Psoas muscle (tissue), 8 donors: ENCODE data around the gene SLC35A3. TPM values are rescaled to one million over a fixed set of nuclear protein-coding genes. Genes with fewer than 3 reads are reported as not detected.

Experiments used
- ATAC-seq, 4 donors: fragments of 200-7000 bp; cut with Tn5 transposase; one replicate each; pipeline ENCODE4 v1.9.1; 2020; ENCODE audit warnings: moderate library complexity in 3 of 4, mild to moderate bottlenecking in 2 of 4
- DNase-seq, 2 donors: peaks; one replicate each; pipeline ENCODE4 v3.0.0-alpha.2; 2020
- H3K27ac ChIP-seq: fragments of 200-600 bp; one replicate; pipeline ENCODE4 v1.8.0; 2022
- H3K27me3 ChIP-seq, 3 donors: fragments of 200-600 bp in 1 of 3; one replicate each; pipeline versions ENCODE4 v1.6.1 to v1.8.0; 2013 to 2022; ENCODE audit warnings: low read length in 2 of 3, mild to moderate bottlenecking in 2 of 3, moderate library complexity in 1 of 3; ENCODE audit not compliant: insufficient read depth in 3 of 3
- H3K36me3 ChIP-seq, 2 donors: fragments of 200-600 bp in 1 of 2; one replicate each; pipeline versions ENCODE4 v1.6.1 to v1.8.0; 2013 to 2022; ENCODE audit warnings: low read depth in 1 of 2, mild to moderate bottlenecking in 1 of 2, moderate library complexity in 1 of 2; ENCODE audit not compliant: insufficient read depth in 1 of 2
- H3K4me1 ChIP-seq: fragments of 200-600 bp; one replicate; pipeline ENCODE4 v1.8.0; 2022
- H3K4me3 ChIP-seq: fragments of 200-600 bp; one replicate; pipeline ENCODE4 v1.8.0; 2022; ENCODE audit warnings: mild to moderate bottlenecking
- H3K9me3 ChIP-seq: fragments of 200-600 bp; one replicate; pipeline ENCODE4 v1.8.0; 2022
- CTCF ChIP-seq: fragments of 200-600 bp; IDR thresholded peaks from one replicate; pipeline ENCODE4 v1.8.0; 2022; ENCODE audit warnings: antibody characterized with exemption
- WGBS, 3 donors: extraction: QIAGEN DNeasy Blood & Tissue Kit; methylation state at CpG; one replicate each; pipeline versions ENCODE4 v1.1.6 to v1.1.7; 2013; 5-methylcytosine and 5-hydroxymethylcytosine counted together
- intact Hi-C, 2 donors: fragments of 100-400 bp; cut with DNase I; formaldehyde crosslinking; loops; one replicate each; pipeline versions ENCODE4 v1.11.0 to v1.14.2; 2022
- polyA plus RNA-seq, 3 donors: library from polyadenylated mRNA; stranded (reverse); fragments of 200-250 nt; gene quantifications; one replicate each; pipeline ENCODE4 v1.2.3, GENCODE V29; 2013
- total RNA-seq, 4 donors: library from RNA; stranded (reverse); fragmentation: NEBNext Ultra II Directional in 2 of 4; extraction: Animal tissue kit (Norgen Biotek cat#: 25700) in 2 of 4; gene quantifications; one replicate each; pipeline versions ENCODE4 v1.2.1 to v1.2.4, GENCODE V29; 2021 to 2023
- donor health status: healthy with polysubstance abuse.
- donor health status: DM: no; HTN: no; CAD: no; lungs with moderate emphysema.
- donor health status: Bipolar disorder and iron deficiency.
- donor health status: healthy.
- donor health status: DM: yes; HTN: yes; CAD: no.
- donor health status: DM: no; HTN: no; CAD: no.
- donor health status: DM: no; HTN: no; CAD: no.
- donor health status: DM: yes; HTN: yes; CAD: no.

The SLC35A3 gene
- total and polyA plus RNA-seq, 7 donors: 3.5 to 8.6 (median 6.4) TPM

- H3K9me3 ChIP-seq: peaks cover 14% of the 10 kb centered on the region
- TF ChIP-seq CTCF: no peak
- no peaks in the 10 kb centered on the region for H3K4me1 ChIP-seq
- no peak overlapping the region for H3K27ac ChIP-seq
- intact Hi-C loops: no loop called here
- peaks cover 0 to 19% of the 10 kb centered on the region in 2 donors for H3K36me3 ChIP-seq
- ATAC-seq: no peak
- no peak for DNase-seq
- H3K4me3 ChIP-seq: no peak overlapping the region
- H3K27me3 ChIP-seq: no peaks in the 10 kb centered on the region
These were observed 22.4 kb downstream of the SLC35A3 start for GRCh38 chr1:99992044-99992722.

DNA sequence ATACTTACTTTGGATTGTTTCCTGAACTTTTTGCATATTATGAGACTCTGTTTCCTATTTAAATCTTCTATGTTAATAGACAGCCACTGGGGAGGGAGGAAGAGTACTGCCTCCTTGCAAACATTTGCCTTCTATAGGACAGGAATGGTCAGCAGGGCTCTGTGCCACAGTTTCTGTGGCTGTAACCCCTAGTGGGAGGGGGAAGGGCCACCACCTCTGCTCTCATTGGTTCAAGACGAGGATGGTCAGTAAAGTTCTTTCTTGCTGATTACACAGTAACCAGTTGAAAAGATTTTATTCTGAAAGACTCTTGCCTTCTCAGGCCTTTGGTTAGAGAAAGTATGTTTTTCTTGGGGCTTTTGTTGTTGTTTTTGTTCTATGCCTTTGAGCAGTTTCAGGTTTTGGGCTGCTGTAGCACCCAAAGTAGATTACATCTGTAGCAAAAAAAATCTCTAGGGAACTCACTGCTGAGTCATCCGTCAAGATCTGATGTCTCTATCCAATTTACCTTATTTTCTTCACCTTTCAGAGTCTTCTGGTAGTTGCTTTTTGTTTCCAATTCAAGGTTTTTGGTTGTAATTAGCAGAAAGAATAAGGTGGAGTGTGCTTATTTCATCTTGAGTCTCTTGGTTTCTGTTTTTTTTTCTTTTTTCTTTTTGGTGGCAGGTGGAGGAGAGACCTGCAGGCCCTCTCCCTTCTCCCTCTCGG is 23.1 kb downstream of the SLC35A3 start:
- intact Hi-C loops: no loop called here
- DNase-seq (no peak), ATAC-seq (no peak)
- no peak for TF ChIP-seq CTCF
- H3K36me3 ChIP-seq: peaks cover 0 to 19% of the 10 kb centered on the region in 2 donors
- WGBS, 3 donors: 79 to 94% (median 94%) methylated on average over 3 of the region's 3 CpGs
- H3K27ac ChIP-seq: no peak overlapping the region
- H3K27me3 ChIP-seq: no peaks in the 10 kb centered on the region
- no peaks in the 10 kb centered on the region for H3K4me1 ChIP-seq
- H3K9me3 ChIP-seq: peaks cover 14% of the 10 kb centered on the region
- H3K4me3 ChIP-seq: no peak overlapping the region

GRCh38 chr1:99993468-99993845 is 23.7 kb downstream of the SLC35A3 start:
- H3K4me1 ChIP-seq: no peaks in the 10 kb centered on the region
- WGBS, 3 donors: 96 to 98% (median 96%) methylated on average over 5 of the region's 5 CpGs
- intact Hi-C loops: no loop called here
- peaks cover 14% of the 10 kb centered on the region for H3K9me3 ChIP-seq
- no peak overlapping the region for H3K4me3 ChIP-seq
- H3K36me3 ChIP-seq: peaks cover 0 to 19% of the 10 kb centered on the region in 2 donors
- DNase-seq (no peak), ATAC-seq (no peak)
- no peak overlapping the region for H3K27ac ChIP-seq
- H3K27me3 ChIP-seq: no peaks in the 10 kb centered on the region
- TF ChIP-seq CTCF: no peak

GRCh38 chr1:99994496-99994895 is 24.7 kb downstream of the SLC35A3 start:
- H3K27me3 ChIP-seq: no peaks in the 10 kb centered on the region
- 95 to 97% (median 96%) methylated on average over 3 of the region's 3 CpGs for WGBS, 3 donors
- DNase-seq: no peak
- no peak for ATAC-seq
- TF ChIP-seq CTCF: no peak
- no peak overlapping the region for H3K27ac ChIP-seq
- H3K36me3 ChIP-seq: peaks cover 0 to 19% of the 10 kb centered on the region in 2 donors
- no peak overlapping the region for H3K4me3 ChIP-seq
- intact Hi-C loops: no loop called here
- H3K9me3 ChIP-seq: peaks cover 14% of the 10 kb centered on the region
- H3K4me1 ChIP-seq: no peaks in the 10 kb centered on the region
